Measurements from ENCODE around the gene SNX20. TPM values are rescaled to one million over a fixed set of nuclear protein-coding genes. Genes with fewer than 3 reads are reported as not detected.
A peak's percentile ranks its signal among the peaks of the same experiment; 100 is the strongest.

Gene SNX20
- total RNA-seq, 4 donors from 2014 or later = 0.17 to 4.0 (median 1.9) TPM

DNA sequence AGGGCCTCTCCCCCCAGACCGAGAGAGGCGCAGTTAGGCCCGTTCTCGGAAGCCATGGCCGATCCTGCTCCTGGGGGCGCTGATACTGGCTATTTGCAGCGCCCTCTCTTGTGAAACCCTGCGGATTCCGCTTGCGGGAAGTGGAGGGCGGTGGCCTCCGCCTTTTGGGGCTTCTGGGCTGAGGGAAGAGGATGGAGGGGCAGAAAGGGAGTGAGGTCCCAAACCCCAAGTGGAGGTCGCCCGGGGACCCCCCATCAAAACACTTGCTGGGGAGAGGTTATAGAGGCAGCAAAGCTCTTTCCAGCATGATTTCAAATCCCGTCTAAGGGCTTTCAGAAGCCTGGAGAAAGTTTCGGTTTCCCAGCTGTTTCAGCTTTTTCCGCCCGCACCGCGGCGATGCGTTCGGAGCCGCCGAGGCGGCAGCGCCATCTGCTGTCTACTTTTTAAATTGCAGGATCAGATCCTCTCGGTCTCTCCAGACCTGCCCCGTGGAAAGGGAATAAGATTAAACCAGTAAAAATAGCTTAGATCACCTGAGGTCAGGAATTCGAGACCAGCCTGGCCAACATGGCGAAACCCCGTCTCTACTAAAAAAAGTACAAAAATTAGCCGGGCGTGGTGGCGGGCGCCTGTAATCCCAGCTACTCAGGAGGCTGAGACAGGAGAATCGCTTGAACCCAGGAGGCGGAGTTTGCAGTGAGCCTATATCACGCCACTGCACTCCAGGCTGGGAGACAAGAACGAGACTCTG is 15.8 kb downstream of the SNX20 start:
- peak overlapping the region; percentile 55 to 63 (median 56) for H3K4me3 ChIP-seq
- peak; percentile 64 to 75 for ATAC-seq
- H3K4me1 ChIP-seq = peaks cover 16 to 21% of the 10 kb centered on the region in 2 donors
- H3K36me3 ChIP-seq = no peaks in the 10 kb centered on the region
- TF ChIP-seq, protein P1, sequence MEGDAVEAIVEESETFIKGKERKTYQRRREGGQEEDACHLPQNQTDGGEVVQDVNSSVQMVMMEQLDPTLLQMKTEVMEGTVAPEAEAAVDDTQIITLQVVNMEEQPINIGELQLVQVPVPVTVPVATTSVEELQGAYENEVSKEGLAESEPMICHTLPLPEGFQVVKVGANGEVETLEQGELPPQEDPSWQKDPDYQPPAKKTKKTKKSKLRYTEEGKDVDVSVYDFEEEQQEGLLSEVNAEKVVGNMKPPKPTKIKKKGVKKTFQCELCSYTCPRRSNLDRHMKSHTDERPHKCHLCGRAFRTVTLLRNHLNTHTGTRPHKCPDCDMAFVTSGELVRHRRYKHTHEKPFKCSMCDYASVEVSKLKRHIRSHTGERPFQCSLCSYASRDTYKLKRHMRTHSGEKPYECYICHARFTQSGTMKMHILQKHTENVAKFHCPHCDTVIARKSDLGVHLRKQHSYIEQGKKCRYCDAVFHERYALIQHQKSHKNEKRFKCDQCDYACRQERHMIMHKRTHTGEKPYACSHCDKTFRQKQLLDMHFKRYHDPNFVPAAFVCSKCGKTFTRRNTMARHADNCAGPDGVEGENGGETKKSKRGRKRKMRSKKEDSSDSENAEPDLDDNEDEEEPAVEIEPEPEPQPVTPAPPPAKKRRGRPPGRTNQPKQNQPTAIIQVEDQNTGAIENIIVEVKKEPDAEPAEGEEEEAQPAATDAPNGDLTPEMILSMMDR (IDR thresholded peaks at IDR 0.05 in 4 of 5, conservative IDR thresholded peaks at IDR 0.05 in 1 of 5) = peak; percentile 70 to 95 (median 81)
- no peak for TF ChIP-seq POLR2A (IDR thresholded peaks at IDR 0.05)
- peak; percentile 47 to 55 for DNase-seq
- H3K27ac ChIP-seq = peak overlapping the region in 3 of 4 donors; percentile 40 to 64 (median 55)
- H3K27me3 ChIP-seq = no peaks in the 10 kb centered on the region
- intact Hi-C loops (cut with DNase I; ENCODE audit: low total_unique reads) (loop anchor here (1.0 to 5.0 kb wide), 5 partner anchors 73 to 641 kb away; partner anchors contain the start of genes CNEP1R1 and NKD1), in situ Hi-C loops (cut with MboI; ENCODE audit: low sequenced_read_pairs in 4 of 4) (loop anchor here (5.0 to 25.0 kb wide), 8 partner anchors 139 to 641 kb away; partner anchors contain the start of genes BRD7 (in 2 of the 4) and CNEP1R1 (in 1 of the 4))
- H3K9me3 ChIP-seq = no peaks in the 10 kb centered on the region

DNA sequence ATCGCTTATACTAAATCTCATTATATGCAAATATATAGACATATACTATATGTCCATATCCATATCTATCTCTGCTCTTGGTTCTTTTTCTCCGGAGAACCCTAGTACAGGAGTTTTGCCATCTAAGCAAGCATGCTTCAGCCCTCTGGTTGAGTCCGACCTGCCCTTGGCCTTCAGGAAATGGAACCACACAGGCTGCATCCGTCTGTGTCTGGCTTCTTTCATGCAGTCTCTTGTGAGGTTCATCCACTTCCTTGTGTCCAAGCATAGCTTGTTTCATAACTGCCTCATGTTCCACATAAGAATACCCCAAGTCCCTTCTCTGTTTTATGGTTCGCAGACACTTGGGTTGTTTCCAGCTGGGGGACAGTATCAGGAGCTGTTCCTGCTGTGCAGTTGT is 16.8 kb downstream of the SNX20 start:
- H3K36me3 ChIP-seq = no peaks in the 10 kb centered on the region
- DNase-seq = no peak
- in situ Hi-C loops (cut with MboI; ENCODE audit: low sequenced_read_pairs in 4 of 4) = loop anchor here (10.0 to 25.0 kb wide), 7 partner anchors 141 to 639 kb away; partner anchors contain the start of genes BRD7 (in 1 of the 4) and CNEP1R1 (in 1 of the 4)
- H3K27ac ChIP-seq = no peak overlapping the region
- H3K9me3 ChIP-seq = no peaks in the 10 kb centered on the region
- intact Hi-C loops (cut with DNase I; ENCODE audit: low total_unique reads) = loop anchor here (2.0 kb wide), 1 partner anchor 639 kb away; the partner anchor contains the start of gene CNEP1R1
- TF ChIP-seq, protein P1 (IDR thresholded peaks at IDR 0.05 in 4 of 5, conservative IDR thresholded peaks at IDR 0.05 in 1 of 5) = no peak
- no peak for TF ChIP-seq POLR2A (IDR thresholded peaks at IDR 0.05)
- ATAC-seq = no peak
- no peak overlapping the region for H3K4me3 ChIP-seq
- H3K27me3 ChIP-seq = no peaks in the 10 kb centered on the region
- H3K4me1 ChIP-seq = peaks cover 10 to 21% of the 10 kb centered on the region in 2 donors

DNA sequence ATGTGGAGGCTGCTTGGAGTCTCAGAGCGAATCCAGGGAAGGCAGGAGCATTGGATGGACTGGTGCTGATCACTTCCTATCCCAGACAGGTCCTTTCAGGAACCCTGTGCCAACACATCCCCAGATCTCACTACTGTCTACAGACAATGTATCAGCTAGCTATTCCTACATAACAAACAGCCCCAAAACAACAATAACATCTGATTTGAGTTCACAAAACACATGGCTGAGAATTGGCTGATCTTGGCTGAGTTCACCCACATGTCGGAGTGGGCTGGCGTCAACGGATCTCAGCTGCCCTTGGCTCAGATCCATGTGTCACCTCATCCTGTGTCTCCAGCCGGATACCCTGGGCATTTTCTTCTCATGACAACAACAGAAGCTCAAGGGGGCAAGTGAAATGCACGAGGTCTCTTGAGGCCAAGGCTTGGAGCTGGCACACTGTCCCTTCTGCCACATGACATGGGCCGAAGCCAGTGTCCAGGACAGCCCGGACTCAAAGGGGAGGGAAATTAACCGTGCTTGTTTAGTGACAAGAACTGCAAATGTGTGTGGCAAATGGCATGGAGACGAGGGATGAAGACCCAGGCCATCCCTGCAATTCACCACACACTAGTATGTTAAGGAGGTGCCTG is 18.7 kb downstream of the SNX20 start:
- Histone ChIP-seq H3K36me3 (no peaks in the 10 kb centered on the region), H3K27ac (no peak overlapping the region), H3K27me3 (no peaks in the 10 kb centered on the region), H3K4me3 (no peak overlapping the region), H3K9me3 (no peaks in the 10 kb centered on the region), H3K4me1 (peaks cover 0 to 4% of the 10 kb centered on the region in 2 donors)
- no peak for ATAC-seq
- intact Hi-C loops (cut with DNase I; ENCODE audit: low total_unique reads) (no loop called here), in situ Hi-C loops (cut with MboI; ENCODE audit: low sequenced_read_pairs in 4 of 4) (loop anchor here (10.0 to 25.0 kb wide), 7 partner anchors 142 to 638 kb away; partner anchors contain the start of genes BRD7 (in 1 of the 4) and CNEP1R1 (in 1 of the 4))
- DNase-seq = no peak
- TF ChIP-seq POLR2A (IDR thresholded peaks at IDR 0.05) = no peak
- TF ChIP-seq, protein P1 (IDR thresholded peaks at IDR 0.05 in 4 of 5, conservative IDR thresholded peaks at IDR 0.05 in 1 of 5) = no peak

DNA sequence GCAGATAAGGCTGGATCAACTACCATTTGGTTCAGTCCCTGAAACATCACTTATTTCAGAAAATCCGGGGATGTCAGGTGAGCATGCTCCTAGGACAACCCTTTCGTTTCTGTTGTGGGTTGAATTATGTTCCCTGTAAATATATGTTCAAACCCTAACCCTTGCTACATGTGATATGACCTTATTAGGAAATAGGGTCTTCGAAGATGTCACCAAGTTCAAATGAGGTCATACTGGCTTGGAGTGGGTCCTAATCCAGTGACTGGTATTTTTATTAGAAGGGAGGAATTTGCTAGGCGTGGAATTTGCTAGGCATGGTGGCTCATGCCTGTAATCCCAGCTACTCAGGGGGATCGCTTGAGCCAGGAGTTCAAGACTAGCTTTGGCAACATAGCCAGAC is 21.3 kb downstream of the SNX20 start:
- no peak for TF ChIP-seq POLR2A (IDR thresholded peaks at IDR 0.05)
- TF ChIP-seq, protein P1 (IDR thresholded peaks at IDR 0.05 in 4 of 5, conservative IDR thresholded peaks at IDR 0.05 in 1 of 5) = no peak
- no peaks in the 10 kb centered on the region for H3K27me3 ChIP-seq
- in situ Hi-C loops (cut with MboI; ENCODE audit: low sequenced_read_pairs in 4 of 4) (loop anchor here (10.0 to 25.0 kb wide), 7 partner anchors 145 to 635 kb away; partner anchors contain the start of genes BRD7 (in 1 of the 4) and CNEP1R1 (in 1 of the 4)), intact Hi-C loops (cut with DNase I; ENCODE audit: low total_unique reads) (no loop called here)
- no peaks in the 10 kb centered on the region for H3K36me3 ChIP-seq
- ATAC-seq (no peak), DNase-seq (no peak)
- H3K4me3 ChIP-seq = no peak overlapping the region
- H3K27ac ChIP-seq = no peak overlapping the region
- no peaks in the 10 kb centered on the region for H3K9me3 ChIP-seq
- H3K4me1 ChIP-seq = no peaks in the 10 kb centered on the region

Data from gastrocnemius medialis (tissue), 4 donors.